Measurements from ENCODE around the gene MBP. TPM values are rescaled to one million over a fixed set of nuclear protein-coding genes. Genes with fewer than 3 reads are reported as not detected.

MBP gene
- total and polyA plus RNA-seq, 2 donors (not counting 1 experiment from before 2014, with no cell fraction given) = 2.3 to 3.6 TPM

DNA sequence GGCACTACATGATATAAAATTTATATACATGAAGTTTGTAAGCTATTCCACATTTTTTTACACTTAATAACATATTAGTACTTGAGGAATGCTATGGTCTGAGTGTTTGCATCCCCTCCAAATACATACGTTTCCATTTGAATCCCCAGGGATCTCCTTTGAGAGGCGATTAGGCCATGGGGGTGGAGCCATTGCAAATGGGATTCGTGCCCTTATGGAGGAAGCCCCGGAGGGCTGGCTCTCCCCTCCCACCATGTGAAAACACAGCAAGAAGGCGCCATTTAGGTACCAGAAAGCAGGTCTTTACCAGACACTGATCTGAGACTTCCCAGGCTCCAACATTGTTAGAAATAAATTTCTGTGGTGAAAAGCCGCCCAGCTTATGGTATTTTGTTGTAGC, 20.8 kb upstream of the MBP start:
- no peak overlapping the region for H3K9ac ChIP-seq (ENCODE audit: insufficient read depth, low read length)
- H3K79me2 ChIP-seq (ENCODE audit: control insufficient read depth, insufficient read depth, low read length) = no peaks in the 10 kb centered on the region
- no peaks in the 10 kb centered on the region for H3K9me3 ChIP-seq (ENCODE audit: control insufficient read depth, insufficient read depth, low read depth, low read length)
- H3K4me2 ChIP-seq (ENCODE audit: extremely low read depth, insufficient read depth, low read length) = no peak overlapping the region
- no peak overlapping the region for H3K4me3 ChIP-seq (replicated peaks in 1 of 4; ENCODE audit: control extremely low read depth in 1 of 4, insufficient read depth in 1 of 4, low read depth in 3 of 4, low read length in 4 of 4)
- TF ChIP-seq, protein P1, sequence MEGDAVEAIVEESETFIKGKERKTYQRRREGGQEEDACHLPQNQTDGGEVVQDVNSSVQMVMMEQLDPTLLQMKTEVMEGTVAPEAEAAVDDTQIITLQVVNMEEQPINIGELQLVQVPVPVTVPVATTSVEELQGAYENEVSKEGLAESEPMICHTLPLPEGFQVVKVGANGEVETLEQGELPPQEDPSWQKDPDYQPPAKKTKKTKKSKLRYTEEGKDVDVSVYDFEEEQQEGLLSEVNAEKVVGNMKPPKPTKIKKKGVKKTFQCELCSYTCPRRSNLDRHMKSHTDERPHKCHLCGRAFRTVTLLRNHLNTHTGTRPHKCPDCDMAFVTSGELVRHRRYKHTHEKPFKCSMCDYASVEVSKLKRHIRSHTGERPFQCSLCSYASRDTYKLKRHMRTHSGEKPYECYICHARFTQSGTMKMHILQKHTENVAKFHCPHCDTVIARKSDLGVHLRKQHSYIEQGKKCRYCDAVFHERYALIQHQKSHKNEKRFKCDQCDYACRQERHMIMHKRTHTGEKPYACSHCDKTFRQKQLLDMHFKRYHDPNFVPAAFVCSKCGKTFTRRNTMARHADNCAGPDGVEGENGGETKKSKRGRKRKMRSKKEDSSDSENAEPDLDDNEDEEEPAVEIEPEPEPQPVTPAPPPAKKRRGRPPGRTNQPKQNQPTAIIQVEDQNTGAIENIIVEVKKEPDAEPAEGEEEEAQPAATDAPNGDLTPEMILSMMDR (conservative IDR thresholded peaks at IDR 0.05 in 1 of 2, IDR thresholded peaks at IDR 0.05 in 1 of 2; ENCODE audit: low read depth in 1 of 2, low read length in 2 of 2) = no peak
- TF ChIP-seq EZH2 (IDR thresholded peaks at IDR 0.05; ENCODE audit: low read length, missing control alignments) = no peak
- no peak overlapping the region for H3K27ac ChIP-seq (ENCODE audit: insufficient read depth, low read length)
- no peak for DNase-seq (ENCODE audit: low read depth in 2 of 2)
- peaks cover 5% of the 10 kb centered on the region for H3K27me3 ChIP-seq (ENCODE audit: control insufficient read depth, insufficient read depth, low read length)
- H3K36me3 ChIP-seq (ENCODE audit: control insufficient read depth, insufficient read depth, low read length) = no peaks in the 10 kb centered on the region
- H3K4me1 ChIP-seq (ENCODE audit: control insufficient read depth, extremely low read depth, insufficient read depth, low read length) = no peaks in the 10 kb centered on the region
- no peak overlapping the region for H2AFZ ChIP-seq (ENCODE audit: low read length)
- H4K20me1 ChIP-seq (ENCODE audit: control insufficient read depth, extremely low read depth, insufficient read depth, low read length) = no peaks in the 10 kb centered on the region

DNA sequence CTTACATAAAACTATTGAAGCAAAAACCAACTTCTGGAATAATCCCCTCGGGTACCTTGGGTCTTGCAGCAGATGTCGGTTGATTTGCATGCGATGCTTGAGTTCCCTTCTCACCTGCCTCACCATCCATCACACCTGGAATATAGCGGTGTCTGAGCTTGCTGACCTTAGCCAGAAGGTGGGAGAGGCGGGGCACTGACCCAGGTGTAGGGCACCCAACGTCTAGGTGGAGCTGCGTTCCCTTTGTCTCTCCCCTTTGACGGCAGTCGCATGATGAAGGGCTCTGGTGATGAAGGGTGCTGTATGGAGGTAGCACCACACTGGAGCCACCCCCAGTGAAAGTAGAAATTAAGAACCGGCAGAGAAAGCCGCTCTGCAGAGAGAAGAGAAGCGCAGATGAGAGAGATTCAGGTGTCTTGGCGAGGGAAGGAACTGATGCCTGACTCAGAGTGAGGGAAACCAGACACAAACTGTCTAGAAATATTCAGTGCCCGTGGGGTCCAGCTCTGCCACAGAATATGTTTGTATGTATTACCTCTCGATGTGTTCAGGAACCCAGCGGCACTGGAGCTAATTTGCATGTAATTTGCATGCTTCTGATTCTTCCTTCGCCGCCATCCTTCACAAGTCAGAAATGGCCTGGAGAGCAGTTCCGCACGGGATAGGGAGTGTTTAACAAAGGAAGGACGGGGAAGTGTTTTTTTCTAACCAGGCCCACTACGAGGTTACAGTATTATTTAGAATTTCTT, 19.4 kb upstream of the MBP start:
- no peaks in the 10 kb centered on the region for H3K9me3 ChIP-seq (ENCODE audit: control insufficient read depth, insufficient read depth, low read depth, low read length)
- no peaks in the 10 kb centered on the region for H3K79me2 ChIP-seq (ENCODE audit: control insufficient read depth, insufficient read depth, low read length)
- H3K27ac ChIP-seq (ENCODE audit: insufficient read depth, low read length) = no peak overlapping the region
- no peak for DNase-seq (ENCODE audit: low read depth in 2 of 2)
- no peak overlapping the region for H3K4me2 ChIP-seq (ENCODE audit: extremely low read depth, insufficient read depth, low read length)
- no peaks in the 10 kb centered on the region for H3K36me3 ChIP-seq (ENCODE audit: control insufficient read depth, insufficient read depth, low read length)
- H3K4me3 ChIP-seq (replicated peaks in 1 of 4; ENCODE audit: control extremely low read depth in 1 of 4, insufficient read depth in 1 of 4, low read depth in 3 of 4, low read length in 4 of 4) = no peak overlapping the region
- H4K20me1 ChIP-seq (ENCODE audit: control insufficient read depth, extremely low read depth, insufficient read depth, low read length) = no peaks in the 10 kb centered on the region
- H3K4me1 ChIP-seq (ENCODE audit: control insufficient read depth, extremely low read depth, insufficient read depth, low read length) = no peaks in the 10 kb centered on the region
- no peak overlapping the region for H3K9ac ChIP-seq (ENCODE audit: insufficient read depth, low read length)
- no peaks in the 10 kb centered on the region for H3K27me3 ChIP-seq (ENCODE audit: control insufficient read depth, insufficient read depth, low read length)
- H2AFZ ChIP-seq (ENCODE audit: low read length) = no peak overlapping the region
- no peak for TF ChIP-seq EZH2 (IDR thresholded peaks at IDR 0.05; ENCODE audit: low read length, missing control alignments)
- TF ChIP-seq, protein P1 (conservative IDR thresholded peaks at IDR 0.05 in 1 of 2, IDR thresholded peaks at IDR 0.05 in 1 of 2; ENCODE audit: low read depth in 1 of 2, low read length in 2 of 2) = no peak

DNA sequence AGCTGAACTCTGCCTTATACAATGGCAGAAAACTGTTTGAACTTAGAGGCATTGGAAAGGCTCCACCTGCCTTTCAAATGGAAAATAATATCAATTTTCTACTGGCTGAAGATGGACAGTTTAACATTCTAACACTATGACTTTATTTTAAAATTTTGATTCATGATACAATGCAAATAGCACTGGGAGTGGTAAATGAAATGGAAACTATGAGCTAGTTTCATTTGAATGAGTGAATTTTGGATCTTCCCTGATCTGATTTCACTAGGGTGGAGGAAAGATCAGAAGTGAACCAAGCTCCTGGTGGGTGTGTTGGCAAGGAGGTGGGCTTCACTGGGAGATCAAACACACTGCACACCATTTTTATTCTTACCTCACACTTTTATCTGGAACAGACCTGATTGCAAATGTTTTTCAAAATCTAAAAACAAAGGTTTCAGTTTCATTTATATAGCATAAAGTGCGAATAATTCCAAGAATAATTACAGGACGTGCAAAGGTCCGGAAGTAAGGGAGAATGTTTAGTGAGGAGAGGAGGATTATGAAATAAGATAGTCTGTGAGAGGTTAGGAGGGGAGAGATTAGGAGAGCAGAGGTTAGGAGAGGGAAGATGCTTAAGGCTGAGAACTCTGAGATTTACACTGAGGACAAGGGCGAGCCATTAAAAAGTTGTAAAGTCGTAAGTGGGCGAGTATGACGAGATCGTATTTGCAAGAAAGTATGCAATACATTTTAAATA, 18.6 kb upstream of the MBP start:
- Histone ChIP-seq H3K4me2 (ENCODE audit: extremely low read depth, insufficient read depth, low read length) (no peak overlapping the region), H3K9me3 (ENCODE audit: control insufficient read depth, insufficient read depth, low read depth, low read length) (no peaks in the 10 kb centered on the region), H4K20me1 (ENCODE audit: control insufficient read depth, extremely low read depth, insufficient read depth, low read length) (no peaks in the 10 kb centered on the region), H3K4me3 (replicated peaks in 1 of 4; ENCODE audit: control extremely low read depth in 1 of 4, insufficient read depth in 1 of 4, low read depth in 3 of 4, low read length in 4 of 4) (no peak overlapping the region), H3K27ac (ENCODE audit: insufficient read depth, low read length) (no peak overlapping the region), H3K36me3 (ENCODE audit: control insufficient read depth, insufficient read depth, low read length) (no peaks in the 10 kb centered on the region), H3K27me3 (ENCODE audit: control insufficient read depth, insufficient read depth, low read length) (no peaks in the 10 kb centered on the region), H3K9ac (ENCODE audit: insufficient read depth, low read length) (no peak overlapping the region), H3K79me2 (ENCODE audit: control insufficient read depth, insufficient read depth, low read length) (no peaks in the 10 kb centered on the region), H2AFZ (ENCODE audit: low read length) (no peak overlapping the region), H3K4me1 (ENCODE audit: control insufficient read depth, extremely low read depth, insufficient read depth, low read length) (no peaks in the 10 kb centered on the region)
- no peak for DNase-seq (ENCODE audit: low read depth in 2 of 2)
- no peak for TF ChIP-seq EZH2 (IDR thresholded peaks at IDR 0.05; ENCODE audit: low read length, missing control alignments)
- TF ChIP-seq, protein P1 (conservative IDR thresholded peaks at IDR 0.05 in 1 of 2, IDR thresholded peaks at IDR 0.05 in 1 of 2; ENCODE audit: low read depth in 1 of 2, low read length in 2 of 2) = no peak
